GM21529 (cell line): ENCODE results near the gene OTUD3.
"Not testable (repeated sequence)": the region's sequence is repeated elsewhere in the genome, so short reads cannot be mapped to it uniquely, and the experiment has no call there.

Experiments used
- ATAC-seq: cut with Tn5 transposase; IDR thresholded peaks from one replicate; pipeline ENCODE4 v1.9.1; 2021; ENCODE audit not compliant: unreplicated experiment

The OTUD3 gene

GRCh38 chr1:19866758-19867157 is 15.4 kb upstream of the OTUD3 start:
- no peak for ATAC-seq

- not testable (repeated sequence) for ATAC-seq
These were observed 13.6 kb upstream of the OTUD3 start for GRCh38 chr1:19868575-19868974.

GRCh38 chr1:19869453-19869852 is 12.7 kb upstream of the OTUD3 start:
- not testable (repeated sequence) for ATAC-seq

- no peak for ATAC-seq
These were observed 12.3 kb upstream of the OTUD3 start for GRCh38 chr1:19869929-19870328.

- no peak for ATAC-seq
These were observed 10.0 kb upstream of the OTUD3 start for GRCh38 chr1:19872190-19872589.

GRCh38 chr1:19877181-19877750 is 4.9 kb upstream of the OTUD3 start:
- ATAC-seq: no peak

GRCh38 chr1:19877821-19878636 is 4.2 kb upstream of the OTUD3 start:
- no peak for ATAC-seq

GRCh38 chr1:19878637-19878985 is 3.6 kb upstream of the OTUD3 start:
- ATAC-seq: no peak

- no peak for ATAC-seq
These were observed 3.0 kb upstream of the OTUD3 start for GRCh38 chr1:19879227-19879626.

- no peak for ATAC-seq
These were observed 2.5 kb upstream of the OTUD3 start for GRCh38 chr1:19879661-19880060.

- ATAC-seq: not testable (repeated sequence)
These were observed 1.4 kb upstream of the OTUD3 start for GRCh38 chr1:19880841-19881240.

- ATAC-seq: no peak
These were observed 2.1 kb downstream of the OTUD3 start for GRCh38 chr1:19884312-19884711.

- ATAC-seq: no peak
These were observed 3.6 kb downstream of the OTUD3 start for GRCh38 chr1:19885821-19886220.

GRCh38 chr1:19888112-19888511 is 5.9 kb downstream of the OTUD3 start:
- no peak for ATAC-seq

GRCh38 chr1:19889656-19890055 is 7.5 kb downstream of the OTUD3 start:
- ATAC-seq: no peak

- ATAC-seq: no peak
These were observed 9.9 kb downstream of the OTUD3 start for GRCh38 chr1:19892129-19892528.

GRCh38 chr1:19892628-19893168 is 10.5 kb downstream of the OTUD3 start:
- ATAC-seq: no peak

- no peak for ATAC-seq
These were observed 11.5 kb downstream of the OTUD3 start for GRCh38 chr1:19893687-19894086.

- ATAC-seq: no peak
These were observed 12.0 kb downstream of the OTUD3 start for GRCh38 chr1:19894218-19894617.

- no peak for ATAC-seq
These were observed 19.5 kb downstream of the OTUD3 start for GRCh38 chr1:19901653-19902052.

- ATAC-seq: no peak
These were observed 21.4 kb downstream of the OTUD3 start for GRCh38 chr1:19903621-19904020.

GRCh38 chr1:19907456-19907855 is 25.3 kb downstream of the OTUD3 start:
- ATAC-seq: no peak
